Measurements from ENCODE around the gene QRICH1. TPM values are rescaled to one million over a fixed set of nuclear protein-coding genes. Genes with fewer than 3 reads are reported as not detected.

QRICH1 gene
- total and polyA plus RNA-seq, 2 of the 4 experiments (the other 2 are of a cell fraction) = 62.7 to 77.3 TPM

- BruUV-seq (replicated peaks) = no TSS peak
- in situ Hi-C loops (cut with MboI; ENCODE audit: low sequenced_read_pairs) = no loop called here
- dilution Hi-C loops (cut with HindIII; ENCODE audit: low sequenced_read_pairs, unreplicated experiment) = no loop called here
- Histone ChIP-seq H3K4ac (ENCODE audit: low read depth, low read length) (peak overlapping the region; percentile 97), H2BK15ac (ENCODE audit: low read depth, low read length) (no peak overlapping the region), H3K9me1 (ENCODE audit: insufficient read depth, low read length) (peaks cover 37% of the 10 kb centered on the region), H4K20me1 (ENCODE audit: insufficient read depth, low read length) (peaks cover 12% of the 10 kb centered on the region), H3K36me3 (ENCODE audit: control insufficient read depth, insufficient read depth, low read length) (peaks cover 42% of the 10 kb centered on the region), H2AK5ac (ENCODE audit: low read depth, low read length) (peak overlapping the region; percentile 96), H2BK5ac (ENCODE audit: low read depth, low read length, poor library complexity, severe bottlenecking) (peak overlapping the region; percentile 82), H3K27me3 (ENCODE audit: control insufficient read depth, insufficient read depth, low read length) (no peaks in the 10 kb centered on the region), H2AK9ac (replicated peaks; ENCODE audit: low read depth, low read length, poor library complexity) (peak overlapping the region; percentile 99), H3K27ac (ENCODE audit: insufficient read depth, low read length) (peak overlapping the region; percentile 96; the same call in 1 of the 2 replicates), H3K4me3 (ENCODE audit: insufficient read depth, low read depth, low read length) (peak overlapping the region; percentile 68), H3K79me1 (ENCODE audit: low read depth in 1 of 2, low read length in 2 of 2) (peaks cover 22 to 68% of the 10 kb centered on the region in 2 experiments), H3K9me3 (ENCODE audit: control insufficient read depth, insufficient read depth, low read length) (no peaks in the 10 kb centered on the region), H3K18ac (ENCODE audit: low read depth, low read length) (no peak overlapping the region), H3K4me1 (ENCODE audit: control insufficient read depth, insufficient read depth, low read length) (peaks cover 9% of the 10 kb centered on the region), H3K4me2 (ENCODE audit: low read depth, low read length) (peak overlapping the region; percentile 66), H3K23ac (ENCODE audit: low read depth, low read length) (peak overlapping the region; percentile 81), H3K56ac (ENCODE audit: extremely low read depth, insufficient read depth, low read length) (peak overlapping the region; percentile 38; the same call in 1 of the 2 replicates), H3K9ac (ENCODE audit: low read depth, low read length) (peak overlapping the region; percentile 96; the same call in 1 of the 2 replicates), H2BK120ac (ENCODE audit: low read depth, low read length) (no peak overlapping the region), H2AFZ (replicated peaks; ENCODE audit: low read length, poor library complexity) (peak overlapping the region; percentile 97), H3K14ac (replicated peaks; ENCODE audit: low read depth, low read length) (peak overlapping the region; percentile 98), H4K5ac (ENCODE audit: low read depth, low read length) (no peak overlapping the region), H4K8ac (ENCODE audit: low read depth in 2 of 2, low read length in 2 of 2) (peak overlapping the region; percentile 83 to 97; a peak in 2 of 4 replicates), H2BK20ac (ENCODE audit: low read depth, low read length) (no peak overlapping the region), H4K91ac (ENCODE audit: insufficient read depth, low read depth, low read length) (0 out of 2 replicates have a peak overlapping the region, but pooled peaks have one; percentile 94)
- no peak for ATAC-seq (ENCODE audit: low read depth)
- ChIA-PET POLR2A (ENCODE audit: unreplicated experiment) (interaction anchor here (0.5 kb wide), 1 partner anchor 147 kb away, joined by 3 read pairs; no protein-coding TSS in a partner anchor), CTCF (no interaction called here)
- DNase-seq = no peak
- intact Hi-C loops (cut with micrococcal nuclease) = no loop called here
- WGBS, 2 experiments (ENCODE audit: extremely low coverage in 2 of 2, insufficient read length in 1 of 2) = 93% methylated on average over 3 of the region's 6 CpGs; no CpG with 5 or more reads in 1 of the 2 experiments
- no peak for TF ChIP-seq BHLHE40 (IDR thresholded peaks at IDR 0.05; ENCODE audit: low read depth, low read length)
Observed at GRCh38 chr3:49131576-49131975, 37.7 kb upstream of the QRICH1 start.
